Smooth muscle cell (in vitro differentiated cells): Measurements from ENCODE around the gene MRPL33. TPM values are rescaled to one million over a fixed set of nuclear protein-coding genes. Genes with fewer than 3 reads are reported as not detected.
A peak's percentile ranks its signal among the peaks of the same experiment; 100 is the strongest.

Experiments
- DNase-seq: peaks from one replicate; lab custom pipeline; 2025; ENCODE audit not compliant: unreplicated experiment; lab: John Stamatoyannopoulos, UW
- H2AFZ ChIP-seq: fragments of 200-600 bp; sonication (generic); 2 replicates; pipeline ENCODE4 v1.6.0; 2016; ENCODE audit warnings: antibody characterized with exemption, low read depth, mild to moderate bottlenecking
- H3F3A ChIP-seq: fragments of 200-600 bp; sonication (generic); 2 replicates; pipeline ENCODE4 v1.6.0; 2017; ENCODE audit warnings: antibody characterized with exemption, low read depth
- H3K27ac ChIP-seq: fragments of 200-600 bp; sonication (generic); 2 replicates; pipeline ENCODE4 v1.5.1; 2016; ENCODE audit warnings: low read depth, mild to moderate bottlenecking
- H3K27me3 ChIP-seq: fragments of 200-600 bp; sonication (generic); 2 replicates; pipeline ENCODE4 v1.6.1; 2016; ENCODE audit warnings: low read depth, mild to moderate bottlenecking
- H3K36me3 ChIP-seq: fragments of 200-600 bp; sonication (generic); 2 replicates; pipeline ENCODE4 v1.5.1; 2016; ENCODE audit warnings: low read depth
- H3K4me1 ChIP-seq: fragments of 200-600 bp; sonication (generic); 2 replicates; pipeline ENCODE4 v1.5.1; 2016; ENCODE audit warnings: low read depth
- H3K4me2 ChIP-seq: fragments of 200-600 bp; sonication (generic); 2 replicates; pipeline ENCODE4 v1.6.0; 2016; ENCODE audit warnings: mild to moderate bottlenecking
- H3K4me3 ChIP-seq: fragments of 200-600 bp; sonication (generic); 2 replicates; pipeline ENCODE4 v1.5.1; 2016; ENCODE audit warnings: mild to moderate bottlenecking
- H3K79me2 ChIP-seq: fragments of 200-600 bp; sonication (generic); 2 replicates; pipeline ENCODE4 v1.6.0; 2016; ENCODE audit warnings: low read depth, mild to moderate bottlenecking
- H3K9ac ChIP-seq: fragments of 200-600 bp; sonication (generic); 2 replicates; pipeline ENCODE4 v1.6.0; 2016; ENCODE audit warnings: low read depth
- H3K9me3 ChIP-seq: fragments of 200-600 bp; sonication (generic); replicated peaks from 2 replicates; pipeline ENCODE4 v1.5.1; 2016; ENCODE audit warnings: low read depth
- H4K20me1 ChIP-seq: fragments of 200-600 bp; sonication (generic); 2 replicates; pipeline ENCODE4 v1.6.0; 2016; ENCODE audit warnings: low read depth
- CTCF ChIP-seq: fragments of 200-600 bp; sonication (generic); IDR thresholded peaks from 2 replicates; pipeline ENCODE4 v1.5.1; 2017; ENCODE audit warnings: borderline replicate concordance, mild to moderate bottlenecking, antibody characterized with exemption; ENCODE audit not compliant: insufficient read depth, poor library complexity, severe bottlenecking
- WGBS: methylation state at CpG from one replicate; pipeline ENCODE4 v1.1.7; 2016; ENCODE audit warnings: low lambda C conversion rate; 5-methylcytosine and 5-hydroxymethylcytosine counted together
- polyA plus RNA-seq: library from polyadenylated mRNA; unstranded; fragments of >200 nt; fragmentation: Nextera tagmentation; extraction: Ambion mirVana; gene quantifications from 2 replicates; pipeline ENCODE4 v1.2.1, GENCODE V29; 2016
- total RNA-seq: library from RNA; depleted of rRNA; stranded (reverse); fragments of >200 nt; gene quantifications from 2 replicates; pipeline ENCODE4 v1.2.3, GENCODE V29; 2014

Gene MRPL33
- total and polyA plus RNA-seq, 2 experiments from 2014 or later: 94.5 to 193 TPM

- TF ChIP-seq CTCF: no peak
- Histone ChIP-seq H3K4me2 (no peak overlapping the region), H3K9me3 (no peaks in the 10 kb centered on the region), H3K4me1 (no peaks in the 10 kb centered on the region), H3K79me2 (no peaks in the 10 kb centered on the region), H3K27me3 (no peaks in the 10 kb centered on the region), H4K20me1 (no peaks in the 10 kb centered on the region), H3K9ac (no peak overlapping the region), H3K4me3 (no peak overlapping the region), H3K36me3 (no peaks in the 10 kb centered on the region), H3F3A (no peaks in the 10 kb centered on the region), H3K27ac (no peak overlapping the region), H2AFZ (no peak overlapping the region)
- no peak for DNase-seq
- WGBS: 90% methylated on average over 5 of the region's 5 CpGs
These were observed 35.0 kb downstream of the MRPL33 start for GRCh38 chr2:27806311-27807059.

GRCh38 chr2:27807476-27807875, 36.0 kb downstream of the MRPL33 start:
- H3K79me2 ChIP-seq: no peaks in the 10 kb centered on the region
- H2AFZ ChIP-seq: no peak overlapping the region
- no peaks in the 10 kb centered on the region for H3F3A ChIP-seq
- H3K36me3 ChIP-seq: no peaks in the 10 kb centered on the region
- H4K20me1 ChIP-seq: no peaks in the 10 kb centered on the region
- H3K9ac ChIP-seq: no peak overlapping the region
- no peak overlapping the region for H3K4me2 ChIP-seq
- no peaks in the 10 kb centered on the region for H3K9me3 ChIP-seq
- no peak overlapping the region for H3K4me3 ChIP-seq
- 60% methylated on average over 4 of the region's 4 CpGs for WGBS
- H3K4me1 ChIP-seq: no peaks in the 10 kb centered on the region
- DNase-seq: no peak
- TF ChIP-seq CTCF: peak; percentile 50
- H3K27ac ChIP-seq: no peak overlapping the region
- no peaks in the 10 kb centered on the region for H3K27me3 ChIP-seq

- Histone ChIP-seq H3K9ac (no peak overlapping the region), H3K36me3 (no peaks in the 10 kb centered on the region), H3K4me1 (no peaks in the 10 kb centered on the region), H3K27me3 (no peaks in the 10 kb centered on the region), H3K9me3 (no peaks in the 10 kb centered on the region), H3K4me2 (no peak overlapping the region), H3K27ac (no peak overlapping the region), H4K20me1 (no peaks in the 10 kb centered on the region), H2AFZ (no peak overlapping the region), H3F3A (no peaks in the 10 kb centered on the region), H3K4me3 (no peak overlapping the region), H3K79me2 (no peaks in the 10 kb centered on the region)
- no peak for DNase-seq
- 78% methylated on average over 2 of the region's 2 CpGs for WGBS
- no peak for TF ChIP-seq CTCF
These were observed 36.9 kb downstream of the MRPL33 start for GRCh38 chr2:27808418-27808817.

- Histone ChIP-seq H2AFZ (no peak overlapping the region), H3K9ac (no peak overlapping the region)
These were observed 37.5 kb downstream of the MRPL33 start for GRCh38 chr2:27808984-27809383.

More at GRCh38 chr2:27808984-27809383, 37.5 kb downstream of the MRPL33 start:
- H4K20me1 ChIP-seq: no peaks in the 10 kb centered on the region
- no peaks in the 10 kb centered on the region for H3K79me2 ChIP-seq
- no peaks in the 10 kb centered on the region for H3K4me1 ChIP-seq
- no peaks in the 10 kb centered on the region for H3K27me3 ChIP-seq
- 100% methylated on average over 3 of the region's 3 CpGs for WGBS
- no peak for DNase-seq
- H3K9me3 ChIP-seq: no peaks in the 10 kb centered on the region
- peak overlapping the region; percentile 78 for H3K27ac ChIP-seq
- peak overlapping the region; percentile 45 for H3K4me2 ChIP-seq
- TF ChIP-seq CTCF: no peak
- H3F3A ChIP-seq: no peaks in the 10 kb centered on the region
- no peaks in the 10 kb centered on the region for H3K36me3 ChIP-seq
- no peak overlapping the region for H3K4me3 ChIP-seq
